Measurements from ENCODE around the gene BATF. TPM values are rescaled to one million over a fixed set of nuclear protein-coding genes. Genes with fewer than 3 reads are reported as not detected.

The BATF gene
- total RNA-seq, 4 donors from 2014 or later, result 0.36 to 5.2 (median 1.1) TPM

DNA sequence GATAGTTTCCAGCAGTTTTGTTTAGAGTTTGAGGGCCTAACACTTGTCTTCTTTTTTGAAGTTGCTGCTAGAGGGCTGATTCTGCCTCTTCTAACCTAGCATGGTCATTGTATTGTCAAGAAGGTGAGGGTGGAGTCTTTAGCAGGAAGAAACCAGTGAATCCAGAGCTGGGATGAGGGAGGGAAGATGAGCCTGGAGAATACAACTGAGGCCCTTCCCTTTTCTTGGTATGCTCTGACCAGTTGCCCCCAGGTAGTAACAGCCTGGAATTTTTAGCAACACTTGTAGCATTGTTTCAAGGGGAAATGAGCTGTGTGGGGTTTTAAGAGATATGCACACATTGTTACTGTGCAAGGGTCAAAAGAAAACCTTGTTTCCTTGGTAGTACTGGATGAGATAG is 65.1 kb downstream of the BATF start:
- no peaks in the 10 kb centered on the region for H3K9me3 ChIP-seq
- intact Hi-C loops (cut with DNase I; ENCODE audit: low total_unique reads), result no loop called here
- H3K4me1 ChIP-seq, result peaks cover 22 to 30% of the 10 kb centered on the region in 2 donors
- no peak overlapping the region for H3K4me3 ChIP-seq
- H3K27ac ChIP-seq, result no peak overlapping the region
- ATAC-seq, result no peak
- TF ChIP-seq POLR2A (IDR thresholded peaks at IDR 0.05), result no peak
- no peaks in the 10 kb centered on the region for H3K27me3 ChIP-seq
- H3K36me3 ChIP-seq, result no peaks in the 10 kb centered on the region
- DNase-seq, result no peak
- in situ Hi-C loops (cut with MboI; ENCODE audit: low sequenced_read_pairs in 4 of 4), result no loop called here

DNA sequence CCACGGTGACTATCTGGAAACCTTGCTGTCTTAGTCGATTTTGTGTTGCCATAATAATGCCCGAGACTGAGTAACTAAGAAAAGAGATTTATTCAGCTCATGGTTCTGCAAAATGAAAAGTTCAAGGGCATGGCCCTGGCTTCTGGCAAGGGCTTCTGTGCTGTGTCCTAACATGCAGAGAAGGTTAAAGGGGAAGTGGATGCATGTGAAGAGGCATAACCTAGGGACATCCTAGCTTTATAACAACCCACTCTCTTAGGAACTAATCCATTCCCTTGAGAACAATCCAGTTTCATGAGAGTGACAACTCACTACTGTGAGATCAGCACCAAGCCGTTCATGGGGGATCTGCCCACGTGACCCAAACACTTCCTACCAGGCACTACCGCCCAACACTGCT is 67.7 kb downstream of the BATF start:
- Histone ChIP-seq H3K27ac (no peak overlapping the region), H3K36me3 (no peaks in the 10 kb centered on the region), H3K9me3 (no peaks in the 10 kb centered on the region), H3K27me3 (no peaks in the 10 kb centered on the region), H3K4me3 (no peak overlapping the region), H3K4me1 (peaks cover 35 to 37% of the 10 kb centered on the region in 2 donors)
- ATAC-seq (no peak), DNase-seq (no peak)
- in situ Hi-C loops (cut with MboI; ENCODE audit: low sequenced_read_pairs in 4 of 4), result no loop called here
- no peak for TF ChIP-seq POLR2A (IDR thresholded peaks at IDR 0.05)
- TF ChIP-seq, protein P1, sequence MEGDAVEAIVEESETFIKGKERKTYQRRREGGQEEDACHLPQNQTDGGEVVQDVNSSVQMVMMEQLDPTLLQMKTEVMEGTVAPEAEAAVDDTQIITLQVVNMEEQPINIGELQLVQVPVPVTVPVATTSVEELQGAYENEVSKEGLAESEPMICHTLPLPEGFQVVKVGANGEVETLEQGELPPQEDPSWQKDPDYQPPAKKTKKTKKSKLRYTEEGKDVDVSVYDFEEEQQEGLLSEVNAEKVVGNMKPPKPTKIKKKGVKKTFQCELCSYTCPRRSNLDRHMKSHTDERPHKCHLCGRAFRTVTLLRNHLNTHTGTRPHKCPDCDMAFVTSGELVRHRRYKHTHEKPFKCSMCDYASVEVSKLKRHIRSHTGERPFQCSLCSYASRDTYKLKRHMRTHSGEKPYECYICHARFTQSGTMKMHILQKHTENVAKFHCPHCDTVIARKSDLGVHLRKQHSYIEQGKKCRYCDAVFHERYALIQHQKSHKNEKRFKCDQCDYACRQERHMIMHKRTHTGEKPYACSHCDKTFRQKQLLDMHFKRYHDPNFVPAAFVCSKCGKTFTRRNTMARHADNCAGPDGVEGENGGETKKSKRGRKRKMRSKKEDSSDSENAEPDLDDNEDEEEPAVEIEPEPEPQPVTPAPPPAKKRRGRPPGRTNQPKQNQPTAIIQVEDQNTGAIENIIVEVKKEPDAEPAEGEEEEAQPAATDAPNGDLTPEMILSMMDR (IDR thresholded peaks at IDR 0.05 in 4 of 5, conservative IDR thresholded peaks at IDR 0.05 in 1 of 5), result no peak
- intact Hi-C loops (cut with DNase I; ENCODE audit: low total_unique reads), result no loop called here

DNA sequence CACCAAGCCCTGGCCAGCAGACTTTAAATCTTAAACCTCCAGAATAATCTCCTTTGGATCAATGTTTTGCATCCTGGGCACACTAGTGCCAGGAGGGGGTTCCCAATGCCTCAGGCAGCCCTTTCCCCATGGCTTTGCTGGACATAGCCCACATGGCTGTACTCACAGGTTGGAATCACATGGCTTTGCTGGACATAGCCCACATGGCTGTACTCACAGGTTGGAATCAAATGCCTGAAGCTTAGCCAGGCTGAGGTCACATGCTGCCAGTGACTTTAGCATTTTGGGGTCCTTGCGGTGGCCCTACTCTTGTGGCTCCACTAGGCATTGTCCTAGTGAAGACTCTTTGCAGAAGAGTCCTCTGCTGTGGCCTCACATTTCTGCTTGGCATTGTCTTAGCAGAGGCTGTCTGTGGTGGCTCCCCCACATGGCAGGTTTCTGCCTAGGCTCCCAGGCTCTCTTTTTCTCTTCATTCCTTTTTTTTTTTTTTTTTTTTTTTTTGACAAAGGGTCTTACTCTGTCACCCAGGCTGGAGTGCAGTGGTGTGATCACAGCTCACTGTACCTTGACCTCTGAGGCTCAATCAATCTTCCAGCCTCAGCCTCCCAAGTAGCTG is 69.2 kb downstream of the BATF start:
- in situ Hi-C loops (cut with MboI; ENCODE audit: low sequenced_read_pairs in 4 of 4) (no loop called here), intact Hi-C loops (cut with DNase I; ENCODE audit: low total_unique reads) (no loop called here)
- H3K4me1 ChIP-seq, result peaks cover 35 to 37% of the 10 kb centered on the region in 2 donors

DNA sequence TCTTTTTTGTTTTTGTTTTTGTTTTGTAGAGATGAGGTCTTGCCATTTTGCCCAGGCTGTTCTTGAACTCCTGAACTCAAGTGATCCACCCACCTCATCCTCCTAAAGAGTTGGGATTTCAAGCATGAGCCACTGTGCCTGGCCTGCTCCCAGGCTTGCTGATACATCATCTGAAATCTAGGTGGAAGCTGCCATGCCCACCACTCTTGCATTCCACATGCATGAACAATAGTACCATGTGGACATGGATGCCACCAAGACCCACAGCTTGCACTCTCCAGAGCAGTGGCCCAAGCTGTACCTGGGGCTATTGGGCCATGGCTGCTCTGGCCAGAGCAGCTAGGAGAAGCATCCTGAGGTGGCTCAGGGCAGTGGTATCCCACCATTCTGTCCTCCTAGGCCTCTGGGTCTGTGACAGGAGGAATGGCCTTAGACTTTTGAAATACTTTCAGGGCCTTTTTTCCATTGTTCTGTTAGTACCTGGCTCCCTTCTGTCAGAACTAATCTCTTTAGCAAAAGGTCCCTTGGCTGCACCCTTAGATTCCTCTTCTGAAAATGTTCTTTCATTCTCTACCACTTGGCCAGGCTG is 69.8 kb downstream of the BATF start:
- Histone ChIP-seq H3K9me3 (no peaks in the 10 kb centered on the region), H3K36me3 (no peaks in the 10 kb centered on the region), H3K4me3 (no peak overlapping the region), H3K27me3 (no peaks in the 10 kb centered on the region), H3K27ac (no peak overlapping the region), H3K4me1 (peaks cover 35 to 37% of the 10 kb centered on the region in 2 donors)
- DNase-seq (no peak), ATAC-seq (no peak)
- TF ChIP-seq, protein P1 (IDR thresholded peaks at IDR 0.05 in 4 of 5, conservative IDR thresholded peaks at IDR 0.05 in 1 of 5), result no peak
- no peak for TF ChIP-seq POLR2A (IDR thresholded peaks at IDR 0.05)
- intact Hi-C loops (cut with DNase I; ENCODE audit: low total_unique reads), result no loop called here
- in situ Hi-C loops (cut with MboI; ENCODE audit: low sequenced_read_pairs in 4 of 4), result no loop called here

More for the DNA sequence above, 69.2 kb downstream of the BATF start:
- TF ChIP-seq POLR2A (IDR thresholded peaks at IDR 0.05), result no peak
- TF ChIP-seq, protein P1 (IDR thresholded peaks at IDR 0.05 in 4 of 5, conservative IDR thresholded peaks at IDR 0.05 in 1 of 5), result peak in 1 of 5 experiments; percentile 10
- Histone ChIP-seq H3K4me3 (no peak overlapping the region), H3K27me3 (no peaks in the 10 kb centered on the region), H3K27ac (peak overlapping the region in 2 of 4 donors; percentile 10 to 45), H3K36me3 (no peaks in the 10 kb centered on the region), H3K9me3 (no peaks in the 10 kb centered on the region)
- ATAC-seq, result peak; percentile 84 to 91
- DNase-seq, result peak; percentile 31 to 36

DNA sequence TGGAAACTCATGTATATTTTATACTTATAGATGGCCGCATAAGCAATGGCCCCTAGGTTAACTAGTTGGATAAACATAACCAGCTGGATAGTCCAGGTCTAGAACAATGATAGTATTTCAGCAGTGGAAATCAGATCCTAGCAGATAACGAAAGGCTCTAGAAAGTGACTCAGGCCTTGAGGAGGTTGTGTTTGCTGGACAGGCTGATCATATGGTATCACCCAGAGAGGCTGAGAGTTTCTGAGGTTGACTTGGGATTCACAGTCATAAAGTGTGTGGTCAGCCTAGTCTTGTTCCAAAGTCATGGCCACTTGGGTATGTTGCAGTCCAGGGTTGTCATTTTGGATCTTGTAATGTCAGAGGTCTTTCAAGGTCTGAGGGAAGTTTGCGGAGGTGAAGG is 73.0 kb downstream of the BATF start:
- intact Hi-C loops (cut with DNase I; ENCODE audit: low total_unique reads), result no loop called here
- TF ChIP-seq, protein P1 (IDR thresholded peaks at IDR 0.05 in 4 of 5, conservative IDR thresholded peaks at IDR 0.05 in 1 of 5), result no peak
- TF ChIP-seq POLR2A (IDR thresholded peaks at IDR 0.05), result no peak
- Histone ChIP-seq H3K9me3 (no peaks in the 10 kb centered on the region), H3K4me1 (peaks cover 25 to 28% of the 10 kb centered on the region in 2 donors), H3K27me3 (no peaks in the 10 kb centered on the region), H3K36me3 (no peaks in the 10 kb centered on the region), H3K27ac (no peak overlapping the region), H3K4me3 (no peak overlapping the region)
- peak in 1 of 2 donors; percentile 38 for ATAC-seq
- DNase-seq, result no peak
- in situ Hi-C loops (cut with MboI; ENCODE audit: low sequenced_read_pairs in 4 of 4), result no loop called here

Other genes starting within 250 kb of the BATF start
- gene FOS, start 243.6 kb upstream of the BATF start, total RNA-seq, result 100 to 1,000 TPM in 1 of 4 donors, 10 to 100 TPM in 3; 16.3 to 110 (median 53.5) TPM
- gene JDP2, start 94.4 kb upstream of the BATF start, total RNA-seq, result 10 to 100 TPM; 17.3 to 80.2 (median 31.7) TPM
- 10 to 100 TPM in 3 of 4 donors, 1 to 10 TPM in 1; 5.1 to 65.5 (median 14.5) TPM for gene FLVCR2, start 56.2 kb downstream of the BATF start, total RNA-seq
- gene ERG28, start 138.4 kb downstream of the BATF start, total RNA-seq, result 1 to 10 TPM; 3.7 to 6.4 (median 4.7) TPM
- 10 to 100 TPM in 3 of 4 donors, 1 to 10 TPM in 1; 9.1 to 36.0 (median 16.4) TPM for gene TTLL5, start 138.8 kb downstream of the BATF start, total RNA-seq

Data from gastrocnemius medialis (tissue), 4 donors.